Left renal cortex interstitium (tissue), 4 donors: Measurements from ENCODE around the gene UPK3BL1. TPM values are rescaled to one million over a fixed set of nuclear protein-coding genes. Genes with fewer than 3 reads are reported as not detected.
"Not testable (repeated sequence)": the region's sequence is repeated elsewhere in the genome, so short reads cannot be mapped to it uniquely, and the experiment has no call there.

Experiments
- DNase-seq, 4 donors: peaks; one replicate each; pipeline ENCODE4 v3.0.0-alpha.2; 2013; ENCODE audit warnings: low read depth in 4 of 4, low spot score in 2 of 4, missing footprints in 1 of 4
- polyA plus RNA-seq, 4 donors: library from polyadenylated mRNA; unstranded; fragments of 120-200 nt; gene quantifications; one replicate each; pipeline ENCODE4 v1.2.1, GENCODE V29; 2013; ENCODE audit not compliant: insufficient read length in 4 of 4

The UPK3BL1 gene
- polyA plus RNA-seq, 4 donors = 8.6 to 34.8 (median 16.1) TPM

GRCh38 chr7:102634299-102634698 lies 8.3 kb downstream of the UPK3BL1 start:
- DNase-seq = not testable (repeated sequence)

DNA sequence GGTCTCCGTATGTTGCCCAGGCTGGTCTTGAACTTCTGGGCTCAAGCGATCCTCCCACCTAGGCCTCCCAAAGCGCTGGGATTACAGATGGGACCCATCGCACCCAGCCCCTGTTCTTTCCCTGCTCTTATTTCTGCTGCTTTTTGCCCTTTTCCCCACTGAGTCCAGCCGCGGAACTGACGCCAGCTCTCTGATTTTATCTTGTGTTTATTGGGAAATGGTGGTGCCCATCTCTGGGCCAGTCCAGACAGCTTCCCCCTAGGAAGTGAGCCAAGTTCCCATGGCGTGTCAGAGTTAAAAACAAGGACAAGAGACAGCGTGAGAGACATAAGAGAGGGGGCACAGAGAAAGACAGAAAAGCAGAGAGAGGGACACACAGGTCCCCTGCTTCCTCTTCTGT lies 12.0 kb downstream of the UPK3BL1 start:
- not testable (repeated sequence) for DNase-seq

DNA sequence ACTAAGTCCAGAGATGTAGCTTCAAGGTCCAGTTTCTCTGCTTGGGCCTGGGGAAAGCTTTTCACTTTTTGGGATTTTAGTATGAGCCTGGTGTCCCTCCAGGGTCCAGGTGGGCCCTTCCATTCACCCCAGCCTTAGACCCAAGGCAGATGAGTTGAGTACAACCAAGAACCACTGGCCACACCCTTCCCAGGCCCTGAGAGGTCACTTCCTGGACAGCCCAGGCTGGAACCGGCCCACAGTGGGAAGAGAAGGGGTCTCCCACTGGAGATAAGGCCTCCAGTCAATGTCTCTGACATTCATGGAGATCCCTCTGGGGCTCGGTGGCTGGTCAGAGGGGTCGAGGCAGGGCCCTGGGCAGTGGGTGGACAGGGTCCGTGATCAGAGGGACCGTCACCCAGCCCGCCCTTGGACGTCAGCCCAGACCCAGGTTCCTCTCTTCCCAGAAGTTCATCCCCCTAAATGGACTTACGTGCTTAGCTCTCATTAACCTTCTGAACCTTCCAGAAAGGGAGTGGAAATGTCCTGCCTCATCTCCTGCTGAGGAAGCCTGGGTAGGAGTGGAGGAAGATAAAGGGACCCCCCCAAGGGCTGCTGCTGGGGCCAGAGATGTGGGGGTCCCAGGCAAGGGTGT lies 15.2 kb downstream of the UPK3BL1 start:
- DNase-seq = not testable (repeated sequence)

DNA sequence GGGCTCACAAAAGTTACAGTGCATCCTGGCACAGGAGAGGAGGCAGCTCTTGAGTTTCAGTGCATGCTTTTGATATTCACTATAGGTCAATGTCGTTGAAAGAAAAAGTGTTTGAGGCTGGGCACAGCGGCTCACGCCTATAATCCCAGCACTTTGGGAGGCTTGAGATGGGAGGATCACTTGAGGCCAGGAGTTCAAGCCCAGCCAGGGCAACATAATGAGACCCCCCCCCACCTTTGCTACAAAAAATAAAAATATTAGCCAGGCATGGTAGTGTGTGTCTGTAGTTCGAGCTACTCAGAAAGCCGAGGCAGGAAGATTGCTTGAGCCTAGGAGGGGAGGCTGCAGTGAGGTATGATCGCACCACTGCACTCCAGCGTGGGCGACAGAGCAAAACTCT lies 24.5 kb downstream of the UPK3BL1 start:
- not testable (repeated sequence) for DNase-seq

DNA sequence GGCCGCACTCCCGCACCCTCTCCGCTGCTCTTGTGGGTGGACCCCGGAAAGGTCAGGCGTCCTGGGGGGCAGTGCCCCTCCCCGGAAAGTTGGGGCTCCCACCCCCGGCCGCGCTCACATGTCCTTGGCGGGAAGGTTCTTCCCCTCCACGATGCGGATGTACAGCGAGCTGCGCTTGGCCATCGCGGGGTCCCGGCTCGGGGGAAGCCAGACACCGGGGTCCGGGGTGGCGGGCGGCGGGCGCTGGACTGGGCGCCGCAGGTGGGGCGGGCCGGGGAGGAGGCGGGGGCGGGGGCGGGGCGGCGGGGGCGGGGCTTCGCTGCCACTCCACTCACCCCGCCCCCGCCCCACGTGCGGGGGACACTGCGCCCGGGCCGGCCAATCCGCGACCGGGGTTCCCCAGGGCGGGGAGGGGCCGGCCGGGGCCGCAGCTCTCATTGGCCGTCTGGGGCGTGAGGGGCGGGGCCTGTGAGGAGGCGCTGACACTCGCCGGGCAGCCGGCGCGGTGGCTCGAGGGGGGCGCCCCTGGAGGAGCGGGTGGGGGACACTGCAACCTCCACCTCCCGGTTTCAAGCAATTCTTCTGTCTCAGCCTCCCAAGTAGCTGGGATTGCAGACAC lies 26.0 kb downstream of the UPK3BL1 start, which contains the start of gene RASA4:
Gene RASA4 (minus strand): TSS at position 250 of the 619 bp plus-strand sequence. CDS start 67 bp downstream, at position 183.
- not testable (repeated sequence) for DNase-seq

DNA sequence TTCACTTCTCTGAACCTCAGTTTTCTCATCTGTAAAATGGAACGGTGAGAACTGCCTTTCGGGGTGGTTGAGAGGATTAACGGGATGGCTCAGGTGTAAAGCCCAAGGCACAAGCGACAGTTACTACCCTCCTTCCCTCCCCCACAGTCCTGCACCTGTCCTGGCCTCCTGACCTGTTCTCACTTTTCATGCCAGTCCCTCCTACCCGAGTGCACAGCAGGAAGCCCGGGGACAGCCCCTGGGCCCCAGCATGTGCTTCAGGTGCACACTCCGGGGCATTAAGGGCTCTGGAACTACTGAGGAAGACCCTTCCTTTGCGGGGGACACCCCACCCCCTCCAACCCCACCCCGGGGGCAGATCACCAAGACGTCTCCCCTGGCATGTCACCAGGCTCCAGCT lies 26.7 kb downstream of the UPK3BL1 start:
- not testable (repeated sequence) for DNase-seq

- DNase-seq = not testable (repeated sequence)
Observed at GRCh38 chr7:102614873-102615272, 27.7 kb downstream of the UPK3BL1 start.

DNA sequence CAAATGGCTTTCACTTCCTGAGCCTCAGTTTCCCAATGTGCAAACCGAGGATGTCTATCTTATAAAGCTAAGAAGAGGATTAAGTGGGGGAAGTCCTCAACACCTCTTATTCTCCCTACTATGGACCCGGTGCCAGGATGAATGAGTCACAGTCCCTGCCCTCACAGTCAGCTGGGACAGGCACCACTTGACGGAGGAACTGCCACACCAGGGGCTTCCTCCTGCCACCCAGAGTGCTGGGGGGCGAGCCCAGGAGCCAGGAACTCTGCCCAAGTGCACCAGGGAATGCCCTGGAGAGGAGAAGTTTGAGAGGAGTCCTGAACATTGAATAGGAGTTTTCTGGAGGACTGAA lies 28.3 kb downstream of the UPK3BL1 start:
- not testable (repeated sequence) for DNase-seq

GRCh38 chr7:102613575-102614345 lies 28.8 kb downstream of the UPK3BL1 start:
- not testable (repeated sequence) for DNase-seq

- DNase-seq = not testable (repeated sequence)
Observed at GRCh38 chr7:102611675-102612325, 30.8 kb downstream of the UPK3BL1 start.

DNA sequence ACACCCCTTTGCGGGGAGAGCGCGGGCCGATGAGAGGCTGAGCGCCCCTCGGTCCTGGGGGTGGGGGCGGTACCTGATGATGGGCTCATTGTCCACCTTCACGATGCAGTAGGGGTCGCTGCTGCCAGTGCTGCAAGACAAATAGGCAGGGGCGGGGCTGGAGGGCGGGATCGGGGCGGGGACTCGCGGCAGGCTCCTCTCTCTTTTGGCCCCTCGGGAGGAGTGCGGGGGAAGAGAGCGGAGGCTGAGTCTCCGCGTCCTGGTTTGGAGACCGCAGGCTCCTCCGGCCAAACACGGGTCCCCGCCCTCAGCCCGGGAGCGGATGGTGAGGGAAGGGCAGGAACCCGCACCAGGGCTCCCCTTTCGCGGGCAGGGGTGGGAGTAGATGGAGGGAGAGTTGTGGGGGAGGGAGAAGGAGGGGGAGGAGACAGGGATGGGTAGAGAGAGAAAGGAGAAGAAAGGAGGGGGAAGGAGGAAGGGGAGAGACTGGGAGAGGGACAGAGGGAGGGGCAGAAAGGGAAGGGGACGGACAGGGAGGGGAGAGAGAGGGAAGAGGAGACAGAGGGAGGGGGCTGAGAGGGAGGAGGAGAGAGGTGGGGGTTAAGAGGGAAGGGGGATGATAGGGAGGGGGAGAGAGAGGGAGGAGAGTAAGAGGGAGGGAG lies 31.4 kb downstream of the UPK3BL1 start:
- not testable (repeated sequence) for DNase-seq

GRCh38 chr7:102610441-102610840 lies 32.1 kb downstream of the UPK3BL1 start:
- not testable (repeated sequence) for DNase-seq

DNA sequence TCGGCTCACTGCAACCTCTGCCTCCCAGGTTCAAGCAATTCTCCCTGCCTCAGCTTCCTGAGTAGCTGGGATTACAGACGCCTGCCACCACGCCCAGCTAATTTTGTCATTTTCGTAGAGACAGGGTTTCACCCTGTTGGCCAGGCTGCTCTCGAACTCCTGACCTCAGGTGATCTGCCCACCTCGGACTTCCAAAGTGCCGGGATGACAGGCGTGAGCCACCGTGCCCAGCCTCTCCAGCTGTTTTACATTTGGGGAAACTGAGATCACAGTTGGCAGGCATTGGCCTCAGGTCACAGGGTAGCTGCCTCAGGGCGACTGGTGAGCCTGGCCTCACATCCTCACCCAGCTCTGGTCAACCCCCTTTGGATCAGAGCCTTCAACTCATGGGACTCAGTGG lies 32.9 kb downstream of the UPK3BL1 start:
- not testable (repeated sequence) for DNase-seq

GRCh38 chr7:102606848-102607247 lies 35.7 kb downstream of the UPK3BL1 start:
- DNase-seq = not testable (repeated sequence)

GRCh38 chr7:102604431-102605145 lies 38.0 kb downstream of the UPK3BL1 start:
- not testable (repeated sequence) for DNase-seq

DNA sequence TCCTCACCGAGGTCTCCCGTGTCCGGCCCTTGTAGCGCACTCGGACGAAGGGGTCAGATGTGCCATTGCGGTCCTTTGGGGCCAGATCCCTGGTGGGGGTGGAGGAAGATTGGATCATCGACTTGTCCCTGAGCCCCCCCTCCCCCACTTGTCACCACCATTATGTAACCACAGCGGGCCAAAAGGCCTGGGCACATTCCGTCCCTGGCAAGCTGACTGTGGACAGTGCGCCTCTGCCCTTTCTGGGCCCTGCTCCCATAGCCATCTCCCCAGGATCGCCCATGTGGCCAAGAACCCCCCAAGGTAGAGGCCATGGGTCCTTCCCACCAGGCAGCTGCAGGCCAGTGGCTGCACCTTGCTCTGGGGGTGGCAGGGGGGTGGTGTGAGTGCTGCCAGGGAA lies 40.3 kb downstream of the UPK3BL1 start:
- not testable (repeated sequence) for DNase-seq

DNA sequence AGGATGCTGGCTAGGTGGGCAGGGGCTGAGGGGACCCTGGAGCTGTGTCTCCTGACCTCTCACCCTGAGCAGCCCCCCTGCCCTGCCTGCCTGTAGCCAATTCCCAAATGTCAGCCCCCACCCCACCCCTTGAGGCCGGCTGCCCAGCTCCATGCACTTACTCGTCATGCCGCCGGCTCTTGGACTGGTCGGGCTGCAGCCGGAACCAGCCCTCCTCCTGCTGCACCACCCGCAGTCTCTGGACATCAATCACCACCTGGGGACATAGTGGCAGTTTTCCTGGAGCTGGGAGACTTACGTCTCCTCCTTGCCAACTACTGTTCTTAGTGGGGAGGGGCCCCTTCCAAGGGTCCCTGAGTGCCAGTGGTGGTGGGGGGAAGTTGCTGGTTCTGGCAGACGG lies 42.9 kb downstream of the UPK3BL1 start:
- DNase-seq = not testable (repeated sequence)

DNA sequence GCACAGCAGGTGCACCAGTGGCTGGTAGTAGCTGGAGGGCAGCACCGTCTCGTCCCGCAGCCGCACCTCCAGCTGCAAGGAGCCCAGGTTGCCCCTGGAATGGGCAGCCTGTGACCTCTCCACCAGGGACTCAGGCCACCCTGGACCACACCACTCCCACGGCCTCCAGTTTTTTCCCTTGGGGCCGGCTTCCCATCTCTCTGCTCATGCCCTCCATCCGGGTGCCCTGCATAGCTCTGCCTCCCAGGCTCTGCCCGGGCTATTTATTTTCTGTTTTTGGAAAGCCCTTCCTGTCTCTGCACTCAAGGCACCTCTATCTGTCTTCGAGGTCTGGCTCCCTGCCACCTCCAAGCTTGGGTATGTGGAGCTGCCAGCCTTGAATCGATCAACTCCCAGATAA lies 46.6 kb downstream of the UPK3BL1 start:
- not testable (repeated sequence) for DNase-seq

- not testable (repeated sequence) for DNase-seq
Observed at GRCh38 chr7:102593637-102594334, 48.8 kb downstream of the UPK3BL1 start.
